ENCODE results near the gene BLID.

BLID gene

DNA sequence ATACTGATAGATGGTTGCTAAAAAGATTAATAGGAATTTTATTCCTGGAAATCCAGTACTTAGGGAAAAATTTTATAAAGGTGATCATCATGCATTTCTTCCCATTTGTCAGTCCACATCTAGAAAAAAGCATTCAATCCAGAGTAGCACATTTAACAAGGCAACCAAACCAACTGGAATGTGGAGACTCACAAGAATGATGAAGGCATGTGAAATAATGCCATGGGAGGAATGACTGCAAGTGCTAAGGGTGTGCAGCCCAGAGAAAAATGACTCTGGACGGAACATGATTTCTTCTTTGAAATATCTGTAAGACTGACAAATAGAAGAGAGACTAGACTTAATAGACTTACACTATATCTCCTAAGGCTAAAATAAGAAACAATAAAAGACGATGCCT, 33.8 kb downstream of the BLID start:
- no peaks in the 10 kb centered on the region for H3K27me3 ChIP-seq (ENCODE audit: low read length)
- no peaks in the 10 kb centered on the region for H3K9me3 ChIP-seq (ENCODE audit: insufficient read depth, low read length)
- no peaks in the 10 kb centered on the region for H3K79me2 ChIP-seq (ENCODE audit: insufficient read depth, low read length)
- TF ChIP-seq, protein P1, sequence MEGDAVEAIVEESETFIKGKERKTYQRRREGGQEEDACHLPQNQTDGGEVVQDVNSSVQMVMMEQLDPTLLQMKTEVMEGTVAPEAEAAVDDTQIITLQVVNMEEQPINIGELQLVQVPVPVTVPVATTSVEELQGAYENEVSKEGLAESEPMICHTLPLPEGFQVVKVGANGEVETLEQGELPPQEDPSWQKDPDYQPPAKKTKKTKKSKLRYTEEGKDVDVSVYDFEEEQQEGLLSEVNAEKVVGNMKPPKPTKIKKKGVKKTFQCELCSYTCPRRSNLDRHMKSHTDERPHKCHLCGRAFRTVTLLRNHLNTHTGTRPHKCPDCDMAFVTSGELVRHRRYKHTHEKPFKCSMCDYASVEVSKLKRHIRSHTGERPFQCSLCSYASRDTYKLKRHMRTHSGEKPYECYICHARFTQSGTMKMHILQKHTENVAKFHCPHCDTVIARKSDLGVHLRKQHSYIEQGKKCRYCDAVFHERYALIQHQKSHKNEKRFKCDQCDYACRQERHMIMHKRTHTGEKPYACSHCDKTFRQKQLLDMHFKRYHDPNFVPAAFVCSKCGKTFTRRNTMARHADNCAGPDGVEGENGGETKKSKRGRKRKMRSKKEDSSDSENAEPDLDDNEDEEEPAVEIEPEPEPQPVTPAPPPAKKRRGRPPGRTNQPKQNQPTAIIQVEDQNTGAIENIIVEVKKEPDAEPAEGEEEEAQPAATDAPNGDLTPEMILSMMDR (IDR thresholded peaks at IDR 0.05; ENCODE audit: insufficient read depth, low read length, poor library complexity, severe bottlenecking) = no peak
- TF ChIP-seq EZH2phosphoT487 (conservative IDR thresholded peaks at IDR 0.05; ENCODE audit: low read length) = no peak
- no peaks in the 10 kb centered on the region for H3K36me3 ChIP-seq (ENCODE audit: low read length)
- H3K9me2 ChIP-seq (replicated peaks; ENCODE audit: insufficient read depth, low read length) = no peaks in the 10 kb centered on the region
- H3K4me3 ChIP-seq (ENCODE audit: insufficient read depth, low read length, poor library complexity, severe bottlenecking) = no peak overlapping the region
- no peaks in the 10 kb centered on the region for H3F3A ChIP-seq (ENCODE audit: insufficient read depth)
- no peak overlapping the region for H2AFZ ChIP-seq (ENCODE audit: low read depth, low read length, severe bottlenecking)
- no peak overlapping the region for H3K27ac ChIP-seq (ENCODE audit: low read depth, low read length)
- H4K20me1 ChIP-seq (ENCODE audit: low read depth, low read length) = no peaks in the 10 kb centered on the region
- H3K4me2 ChIP-seq (ENCODE audit: low read depth, low read length, poor library complexity, severe bottlenecking) = no peak overlapping the region
- no peak overlapping the region for H3K9ac ChIP-seq (ENCODE audit: low read length)

GRCh38 chr11:122081073-122081472, 34.9 kb downstream of the BLID start:
- no peaks in the 10 kb centered on the region for H3K79me2 ChIP-seq (ENCODE audit: insufficient read depth, low read length)

GRCh38 chr11:122077459-122077858, 38.6 kb downstream of the BLID start:
- H4K20me1 ChIP-seq (ENCODE audit: low read depth, low read length) = no peaks in the 10 kb centered on the region

More at GRCh38 chr11:122081073-122081472, 34.9 kb downstream of the BLID start:
- H3F3A ChIP-seq (ENCODE audit: insufficient read depth) = no peaks in the 10 kb centered on the region
- TF ChIP-seq, protein P1 (IDR thresholded peaks at IDR 0.05; ENCODE audit: insufficient read depth, low read length, poor library complexity, severe bottlenecking) = no peak
- no peak for TF ChIP-seq EZH2phosphoT487 (conservative IDR thresholded peaks at IDR 0.05; ENCODE audit: low read length)
- H3K4me2 ChIP-seq (ENCODE audit: low read depth, low read length, poor library complexity, severe bottlenecking) = no peak overlapping the region
- no peaks in the 10 kb centered on the region for H4K20me1 ChIP-seq (ENCODE audit: low read depth, low read length)
- no peak overlapping the region for H2AFZ ChIP-seq (ENCODE audit: low read depth, low read length, severe bottlenecking)
- H3K27ac ChIP-seq (ENCODE audit: low read depth, low read length) = no peak overlapping the region
- H3K9me3 ChIP-seq (ENCODE audit: insufficient read depth, low read length) = no peaks in the 10 kb centered on the region
- no peak overlapping the region for H3K4me3 ChIP-seq (ENCODE audit: insufficient read depth, low read length, poor library complexity, severe bottlenecking)
- H3K9me2 ChIP-seq (replicated peaks; ENCODE audit: insufficient read depth, low read length) = no peaks in the 10 kb centered on the region
- H3K36me3 ChIP-seq (ENCODE audit: low read length) = no peaks in the 10 kb centered on the region
- H3K9ac ChIP-seq (ENCODE audit: low read length) = no peak overlapping the region
- H3K27me3 ChIP-seq (ENCODE audit: low read length) = no peaks in the 10 kb centered on the region

More at GRCh38 chr11:122077459-122077858, 38.6 kb downstream of the BLID start:
- Histone ChIP-seq H2AFZ (ENCODE audit: low read depth, low read length, severe bottlenecking) (no peak overlapping the region), H3K36me3 (ENCODE audit: low read length) (no peaks in the 10 kb centered on the region), H3K27me3 (ENCODE audit: low read length) (no peaks in the 10 kb centered on the region), H3K79me2 (ENCODE audit: insufficient read depth, low read length) (no peaks in the 10 kb centered on the region), H3K4me3 (ENCODE audit: insufficient read depth, low read length, poor library complexity, severe bottlenecking) (no peak overlapping the region), H3F3A (ENCODE audit: insufficient read depth) (no peaks in the 10 kb centered on the region), H3K9ac (ENCODE audit: low read length) (no peak overlapping the region), H3K9me2 (replicated peaks; ENCODE audit: insufficient read depth, low read length) (no peaks in the 10 kb centered on the region), H3K27ac (ENCODE audit: low read depth, low read length) (no peak overlapping the region), H3K9me3 (ENCODE audit: insufficient read depth, low read length) (no peaks in the 10 kb centered on the region), H3K4me2 (ENCODE audit: low read depth, low read length, poor library complexity, severe bottlenecking) (no peak overlapping the region)
- no peak for TF ChIP-seq EZH2phosphoT487 (conservative IDR thresholded peaks at IDR 0.05; ENCODE audit: low read length)
- TF ChIP-seq, protein P1 (IDR thresholded peaks at IDR 0.05; ENCODE audit: insufficient read depth, low read length, poor library complexity, severe bottlenecking) = no peak
